A549 (cell line): ENCODE measurements around the gene BAK1. TPM values are rescaled to one million over a fixed set of nuclear protein-coding genes. Genes with fewer than 3 reads are reported as not detected.
A peak's percentile ranks its signal among the peaks of the same experiment; 100 is the strongest.

Experiments
- ATAC-seq, 2 experiments: fragments of 200-7000 bp in 1 of 2; fragments of >200 bp in 1 of 2; cut with Nextera tagmentation in 1 of 2; cut with Tn5 transposase in 1 of 2; 3 replicates each; pipeline versions ENCODE4 v1.8.0 to v1.9.1; 2018 to 2020; ENCODE audit warnings: mild to moderate bottlenecking in 1 of 2, moderate library complexity in 1 of 2
- CTCF ChIA-PET: fragments of 300-600 bp; sonication (Branson Sonifier 250); formaldehyde crosslinking; extraction: SDS; loops from one replicate; lab custom pipeline; 2021; ENCODE audit warnings: antibody characterized with exemption, inconsistent platforms; lab: Yijun Ruan, JAX
- POLR2A ChIA-PET: fragments of 350-600 bp; formaldehyde crosslinking; extraction: SDS; loops from one replicate; lab custom pipeline; 2021; ENCODE audit warnings: antibody characterized with exemption, inconsistent platforms; lab: Yijun Ruan, JAX
- DNase-seq, 2 experiments: peaks; one replicate each; pipeline versions ENCODE4 v3.0.0 to v3.0.0-alpha.2; 2011 to 2016; ENCODE audit warnings: low read depth in 1 of 2, low spot score in 1 of 2
- FAIRE-seq: peaks from 2 replicates; lab custom pipeline; 2011; peaks lifted over from hg19 to GRCh38; lab: Jason Lieb, UNC
- H3K27ac ChIP-seq, 2 experiments: fragments of >200 bp; sonication (Bioruptor Twin); formaldehyde crosslinking; 3 replicates each; pipeline ENCODE4 v1.5.1; 2016 to 2017
- H3K4me1 ChIP-seq: fragments of >200 bp; sonication (Bioruptor Twin); formaldehyde crosslinking; 3 replicates; pipeline ENCODE4 v1.6.1; 2016
- H3K4me2 ChIP-seq: fragments of >200 bp; sonication (Bioruptor Twin); formaldehyde crosslinking; 3 replicates; pipeline ENCODE4 v1.6.1; 2016
- H3K4me3 ChIP-seq: fragments of >200 bp; sonication (Bioruptor Twin); formaldehyde crosslinking; 3 replicates; pipeline ENCODE4 v1.5.1; 2016
- H3K9me3 ChIP-seq: fragments of >200 bp; sonication (Bioruptor Twin); formaldehyde crosslinking; 3 replicates; pipeline ENCODE4 v1.6.1; 2016
- BCL3 ChIP-seq: fragments of >200 bp; sonication (Bioruptor Twin); formaldehyde crosslinking; IDR thresholded peaks from 3 replicates; pipeline ENCODE4 v1.6.1; 2016
- BHLHE40 ChIP-seq: IDR thresholded peaks from 2 replicates; pipeline ENCODE4 v1.6.1; 2012; ENCODE audit warnings: low read depth, low read length, inconsistent platforms
- CBX8 ChIP-seq: fragments of 200-600 bp; sonication (generic); IDR thresholded peaks from 2 replicates; pipeline ENCODE4 v1.6.1; 2016
- CEBPB ChIP-seq, 2 experiments: fragments of >200 bp in 1 of 2; sonication (Bioruptor Twin) in 1 of 2; formaldehyde crosslinking in 1 of 2; IDR thresholded peaks; 2 replicates each; pipeline ENCODE4 v1.6.1; 2012 to 2016
- E2F6 ChIP-seq: IDR thresholded peaks from 2 replicates; pipeline ENCODE4 v1.6.1; 2012; ENCODE audit warnings: low read depth, borderline replicate concordance
- EHF ChIP-seq: fragments of 250-450 bp; sonication (Bioruptor Pico); IDR thresholded peaks from 2 replicates; pipeline ENCODE4 v1.5.0; 2020; ENCODE audit warnings: mild to moderate bottlenecking
- EP300 ChIP-seq, 2 experiments: fragments of >200 bp; sonication (Bioruptor Twin); formaldehyde crosslinking; IDR thresholded peaks; 2 replicates in 1 of 2; 3 replicates in 1 of 2; pipeline ENCODE4 v1.6.1; 2016 to 2017
- FOSL2 ChIP-seq, 2 experiments: fragments of 450-650 bp in 1 of 2; fragments of >200 bp in 1 of 2; sonication (Bioruptor Twin) in 1 of 2; formaldehyde crosslinking; IDR thresholded peaks; 2 replicates each; pipeline versions ENCODE4 v1.5.0 to v1.6.1; 2016 to 2020; ENCODE audit warnings: mild to moderate bottlenecking in 1 of 2, moderate library complexity in 1 of 2
- HES2 ChIP-seq: fragments of >200 bp; sonication (Bioruptor Twin); formaldehyde crosslinking; IDR thresholded peaks from 2 replicates; pipeline ENCODE4 v1.6.1; 2016
- HOXB13 ChIP-seq: fragments of 250-450 bp; sonication (Bioruptor Pico); IDR thresholded peaks from 2 replicates; pipeline ENCODE4 v1.5.0; 2020; ENCODE audit warnings: low read depth, mild to moderate bottlenecking, moderate library complexity
- HOXB5 ChIP-seq: fragments of 250-450 bp; sonication (Bioruptor Pico); IDR thresholded peaks from 2 replicates; pipeline ENCODE4 v1.5.0; 2020; ENCODE audit warnings: mild to moderate bottlenecking, moderate library complexity
- JUNB ChIP-seq: fragments of >200 bp; sonication (Bioruptor Twin); formaldehyde crosslinking; IDR thresholded peaks from 2 replicates; pipeline ENCODE4 v1.6.1; 2016
- KDM5A ChIP-seq: fragments of 200-600 bp; sonication (generic); IDR thresholded peaks from 2 replicates; pipeline ENCODE4 v1.6.1; 2016; ENCODE audit warnings: antibody characterized with exemption, mild to moderate bottlenecking
- MAFK ChIP-seq: fragments of 450-650 bp; IDR thresholded peaks from 2 replicates; pipeline ENCODE4 v1.6.1; 2014; ENCODE audit not compliant: partially characterized antibody
- MAX ChIP-seq: IDR thresholded peaks from 2 replicates; pipeline ENCODE4 v1.6.1; 2012
- MAZ ChIP-seq: fragments of 150-350 bp; IDR thresholded peaks from 2 replicates; pipeline ENCODE4 v1.6.1; 2014; ENCODE audit warnings: antibody characterized with exemption, low read depth, low read length, borderline replicate concordance
- MYC ChIP-seq: IDR thresholded peaks from 2 replicates; pipeline ENCODE4 v1.6.1; 2012; ENCODE audit warnings: mild to moderate bottlenecking, inconsistent platforms, low read length, improper control_type of control experiment, borderline replicate concordance
- POLR2A ChIP-seq: IDR thresholded peaks from 2 replicates; pipeline ENCODE4 v1.6.1; 2012; ENCODE audit warnings: mild to moderate bottlenecking, low read length
- RARB ChIP-seq: fragments of 250-450 bp; sonication (Bioruptor Pico); IDR thresholded peaks from 2 replicates; pipeline ENCODE4 v1.8.0; 2021; ENCODE audit warnings: mild to moderate bottlenecking, moderate library complexity
- RNF2 ChIP-seq: fragments of 200-600 bp; sonication (generic); IDR thresholded peaks from 2 replicates; pipeline ENCODE4 v1.6.1; 2016; ENCODE audit warnings: low read depth, mild to moderate bottlenecking, antibody characterized with exemption, moderate library complexity, borderline replicate concordance
- TFCP2L1 ChIP-seq: fragments of 250-450 bp; sonication (Bioruptor Pico); IDR thresholded peaks from 2 replicates; pipeline ENCODE4 v1.5.0; 2021; ENCODE audit warnings: mild to moderate bottlenecking
- TP53 ChIP-seq: fragments of 250-450 bp; sonication (Bioruptor Pico); IDR thresholded peaks from 2 replicates; pipeline ENCODE4 v1.5.0; 2021; ENCODE audit warnings: mild to moderate bottlenecking, moderate library complexity
- USF2 ChIP-seq: fragments of 450-650 bp; IDR thresholded peaks from 2 replicates; pipeline ENCODE4 v1.6.1; 2014; ENCODE audit warnings: antibody characterized with exemption
- ZFP36 ChIP-seq: fragments of 450-650 bp; IDR thresholded peaks from 2 replicates; pipeline ENCODE4 v1.6.1; 2014; ENCODE audit warnings: borderline replicate concordance; ENCODE audit not compliant: partially characterized antibody
- ZNF302 ChIP-seq: fragments of 250-450 bp; sonication (Bioruptor Pico); IDR thresholded peaks from 2 replicates; pipeline ENCODE4 v1.9.0; 2021; ENCODE audit warnings: inconsistent platforms, mild to moderate bottlenecking, moderate library complexity
- WGBS: methylation state at CpG from one replicate; pipeline ENCODE4 v1.1.6; 2017; ENCODE audit errors: missing lambda C conversion rate; 5-methylcytosine and 5-hydroxymethylcytosine counted together
- polyA plus RNA-seq, 4 experiments: library from polyadenylated mRNA; depleted of rRNA in 3 of 4; stranded (reverse); fragments of >200 nt; fragmentation: RNase III in 1 of 4; extraction: RNeasy Plus Mini Kit Qiagen cat#74134 plus additional on column Dnase treatment in 1 of 4; gene quantifications; 2 replicates in 3 of 4; 3 replicates in 1 of 4; pipeline ENCODE4 v1.2.3, GENCODE V29; 2011 to 2017

Gene BAK1
- polyA plus RNA-seq, 2 of the 4 experiments (the other 2 are of a cell fraction), result 11.9 to 19.0 TPM

GRCh38 chr6:33595001-33595846, 15.1 kb upstream of the BAK1 start:
- no peak for DNase-seq
- 59% methylated on average over 16 of the region's 18 CpGs for WGBS
- H3K4me1 ChIP-seq, result peaks cover 37% of the 10 kb centered on the region
- ChIA-PET CTCF (interaction anchor here (0.8 to 2.9 kb wide), 6 partner anchors 10 to 107 kb away, joined by 4 to 12 read pairs (median 5); no protein-coding TSS in a partner anchor), POLR2A (no interaction called here)
- peak overlapping the region; percentile 27 to 69; a peak in 4 of 6 replicates for H3K27ac ChIP-seq
- ATAC-seq, result peak in 1 of 2 experiments; percentile 19; a peak in 1 of 6 replicates
- peak overlapping the region; percentile 17; the same call in 1 of the 3 replicates for H3K4me2 ChIP-seq
- no peak for FAIRE-seq
- TF ChIP-seq TFCP2L1 (CRISPR knock-in tag), result no peak
- 0 out of 4 replicates have a peak, but pooled peaks of 1 of the 2 experiments have one; percentile 15 for TF ChIP-seq CEBPB (IDR thresholded peaks at IDR 0.05)
- TF ChIP-seq E2F6, result no peak
- no peak for TF ChIP-seq ZFP36
- no peak for TF ChIP-seq KDM5A
- TF ChIP-seq FOSL2 (IDR thresholded peaks at IDR 0.05), result no peak
- TF ChIP-seq FOSL2 (CRISPR knock-in tag; IDR thresholded peaks at IDR 0.05), result no peak
- no peak for TF ChIP-seq HES2
- TF ChIP-seq EP300 (IDR thresholded peaks at IDR 0.05), result no peak
- TF ChIP-seq TP53, result no peak
- H3K9me3 ChIP-seq, result no peaks in the 10 kb centered on the region
- H3K4me3 ChIP-seq, result no peak overlapping the region

- no peak overlapping the region for H3K4me3 ChIP-seq
- 81% methylated on average over 1 of the region's 4 CpGs for WGBS
- no peak for ATAC-seq
- POLR2A ChIA-PET, result no interaction called here
- no peak for TF ChIP-seq CBX8
- TF ChIP-seq RNF2, result no peak
- TF ChIP-seq HES2, result no peak
- no peak for TF ChIP-seq E2F6
- TF ChIP-seq BHLHE40, result no peak
- TF ChIP-seq USF2, result no peak
- TF ChIP-seq ZNF302 (CRISPR knock-in tag), result no peak
- TF ChIP-seq RARB, result no peak
- no peak for TF ChIP-seq MAFK
- no peak for TF ChIP-seq MYC
- TF ChIP-seq EHF (CRISPR knock-in tag), result no peak
- TF ChIP-seq FOSL2 (IDR thresholded peaks at IDR 0.05), result no peak
- TF ChIP-seq FOSL2 (CRISPR knock-in tag; IDR thresholded peaks at IDR 0.05), result no peak
- TF ChIP-seq HOXB5 (CRISPR knock-in tag), result no peak
- no peak for TF ChIP-seq HOXB13 (CRISPR knock-in tag)
- no peak for TF ChIP-seq BCL3
- no peak for TF ChIP-seq MAZ
- no peak for TF ChIP-seq JUNB
- no peak for TF ChIP-seq MAX
- TF ChIP-seq POLR2A, result no peak
- CTCF ChIA-PET, result no interaction called here
- H3K9me3 ChIP-seq, result no peaks in the 10 kb centered on the region
- peaks cover 38% of the 10 kb centered on the region for H3K4me1 ChIP-seq
- no peak for DNase-seq
- H3K4me2 ChIP-seq, result no peak overlapping the region
- peak overlapping the region in 1 of 2 experiments; percentile 52; a peak in 2 of 6 replicates for H3K27ac ChIP-seq
- no peak for FAIRE-seq
Measured at GRCh38 chr6:33593414-33593727, 13.3 kb upstream of the BAK1 start.
